B cell (primary cell): ENCODE results near the gene TTC23. TPM values are rescaled to one million over a fixed set of nuclear protein-coding genes. Genes with fewer than 3 reads are reported as not detected.

Experiments used
- ATAC-seq: fragments of 200-7000 bp; cut with Tn5 transposase; one replicate; pipeline ENCODE4 v1.10.0; 2021; ENCODE audit warnings: low read depth, mild to moderate bottlenecking, moderate number of reproducible peaks, moderate library complexity
- CTCF ChIA-PET: fragments of 350-600 bp; sonication (Branson Sonifier 250); formaldehyde crosslinking; loops from one replicate; lab custom pipeline; 2021; ENCODE audit warnings: antibody characterized with exemption, inconsistent platforms; lab: Charles Lee
- POLR2A ChIA-PET: fragments of 350-600 bp; sonication (Branson Sonifier 250); formaldehyde crosslinking; loops from one replicate; lab custom pipeline; 2021; ENCODE audit warnings: antibody characterized with exemption; lab: Charles Lee
- DNase-seq: peaks from one replicate; pipeline ENCODE4 v3.0.0; 2013
- H2AFZ ChIP-seq: 2 replicates; pipeline ENCODE4 v1.6.1; 2012; ENCODE audit warnings: mild to moderate bottlenecking, low read depth, low read length; ENCODE audit not compliant: insufficient read depth, poor library complexity, severe bottlenecking
- H3K27ac ChIP-seq, 2 donors: 1 replicate in 1 of 2; 2 replicates in 1 of 2; pipeline ENCODE4 v1.5.1; 2012 to 2013; ENCODE audit warnings: low read length in 2 of 2, mild to moderate bottlenecking in 2 of 2, moderate library complexity in 1 of 2
- H3K27me3 ChIP-seq, 4 experiments: fragments of 200-600 bp in 1 of 4; sonication (generic) in 1 of 4; replicated peaks in 1 of 4; 1 replicate in 2 of 4; 2 replicates in 2 of 4; pipeline versions ENCODE4 v1.6.1 to v1.7.0; 2013 to 2016; ENCODE audit warnings: low read length in 3 of 4, mild to moderate bottlenecking in 2 of 4, mixed read lengths in 1 of 4, moderate library complexity in 1 of 4; ENCODE audit not compliant: insufficient read depth in 4 of 4, control insufficient read depth in 3 of 4; ENCODE audit errors: control extremely low read depth in 1 of 4
- H3K36me3 ChIP-seq, 2 experiments: replicated peaks in 1 of 2; 1 replicate in 1 of 2; 2 replicates in 1 of 2; pipeline versions ENCODE4 v1.6.1 to v1.7.1; 2013; ENCODE audit warnings: low read length in 1 of 2; ENCODE audit not compliant: insufficient read depth in 2 of 2, control insufficient read depth in 1 of 2; ENCODE audit errors: control extremely low read depth in 1 of 2, extremely low read depth in 1 of 2
- H3K4me1 ChIP-seq, 2 donors: fragments of 200-600 bp in 1 of 2; sonication (generic) in 1 of 2; 1 replicate in 1 of 2; 2 replicates in 1 of 2; pipeline versions ENCODE4 v1.5.1 to v1.6.1; 2013 to 2017; ENCODE audit warnings: low read length in 2 of 2; ENCODE audit not compliant: control insufficient read depth in 2 of 2, insufficient read depth in 2 of 2
- H3K4me2 ChIP-seq: replicated peaks from 2 replicates; pipeline ENCODE3; 2012; ENCODE audit warnings: mild to moderate bottlenecking, low read depth, low read length; ENCODE audit not compliant: poor library complexity, severe bottlenecking
- H3K4me3 ChIP-seq, 5 experiments: fragments of 200-600 bp in 1 of 5; sonication (generic) in 1 of 5; 1 replicate in 3 of 5; 2 replicates in 2 of 5; pipeline versions ENCODE4 v1.5.1 to v1.7.0; 2011 to 2016; ENCODE audit warnings: low read length in 4 of 5, mild to moderate bottlenecking in 4 of 5, low read depth in 2 of 5, control low read depth in 1 of 5, moderate library complexity in 1 of 5; ENCODE audit not compliant: insufficient read depth in 1 of 5; ENCODE audit errors: control extremely low read depth in 1 of 5, extremely low read depth in 1 of 5
- H3K79me2 ChIP-seq: fragments of 200-600 bp; sonication (generic); one replicate; pipeline ENCODE4 v1.6.0; 2016; ENCODE audit warnings: low read length; ENCODE audit not compliant: control insufficient read depth, insufficient read depth
- H3K9ac ChIP-seq: fragments of 200-600 bp; sonication (generic); 2 replicates; pipeline ENCODE4 v1.6.1; 2017; ENCODE audit warnings: mild to moderate bottlenecking, low read length, moderate library complexity
- H3K9me3 ChIP-seq, 3 donors: one replicate each; pipeline versions ENCODE4 v1.6.1 to v1.7.1; 2013; ENCODE audit warnings: low read length in 2 of 3; ENCODE audit not compliant: control insufficient read depth in 2 of 3, insufficient read depth in 1 of 3; ENCODE audit errors: control extremely low read depth in 1 of 3
- H4K20me1 ChIP-seq: 2 replicates; pipeline ENCODE4 v1.6.0; 2012; ENCODE audit warnings: mild to moderate bottlenecking, low read length; ENCODE audit not compliant: insufficient read depth, control insufficient read depth, poor library complexity, severe bottlenecking
- H3K27ac Mint-ChIP-seq: one replicate; pipeline ENCODE4 v1.8.0; 2021; ENCODE audit warnings: mixed read lengths
- H3K27me3 Mint-ChIP-seq: one replicate; pipeline ENCODE4 v1.8.0; 2021; ENCODE audit warnings: mixed read lengths
- H3K4me1 Mint-ChIP-seq: one replicate; pipeline ENCODE4 v1.8.0; 2021; ENCODE audit warnings: mixed read lengths
- H3K4me3 Mint-ChIP-seq: one replicate; pipeline ENCODE4 v1.8.0; 2021; ENCODE audit warnings: mixed read lengths
- H3K9me3 Mint-ChIP-seq: one replicate; pipeline ENCODE4 v1.8.0; 2022; ENCODE audit warnings: mixed read lengths; ENCODE audit not compliant: insufficient read depth
- EZH2 ChIP-seq: IDR thresholded peaks from 2 replicates; pipeline ENCODE4 v1.6.1; 2012; ENCODE audit warnings: borderline replicate concordance, low read depth, mild to moderate bottlenecking, moderate library complexity, low read length; ENCODE audit not compliant: insufficient read depth, poor library complexity, severe bottlenecking
- WGBS: methylation state at CpG from one replicate; pipeline ENCODE4 v1.1.5; 2013; ENCODE audit warnings: missing lambda C conversion rate; ENCODE audit not compliant: insufficient coverage; 5-methylcytosine and 5-hydroxymethylcytosine counted together
- intact Hi-C: fragments of 100-400 bp; cut with micrococcal nuclease; formaldehyde crosslinking; loops from one replicate; pipeline ENCODE4 v1.10.0; 2022
- polyA plus RNA-seq: library from polyadenylated mRNA; depleted of rRNA; stranded (reverse); fragments of >200 nt; gene quantifications from 2 replicates; pipeline ENCODE4 v1.2.3, GENCODE V29; 2012
- total RNA-seq, 2 donors: library from RNA; stranded (reverse); fragments of 120-200 nt in 1 of 2; gene quantifications; 1 replicate in 1 of 2; 2 replicates in 1 of 2; pipeline versions ENCODE4 v1.2.3 to v1.2.4, GENCODE V29; 2013 to 2022
- TF ChIP-seq, protein P1 (sequence below): fragments of 200-600 bp; IDR thresholded peaks from one replicate; pipeline ENCODE4 v1.8.0; 2022; ENCODE audit warnings: antibody characterized with exemption, mild to moderate bottlenecking

TTC23 gene
- total and polyA plus RNA-seq, 2 donors (not counting 1 experiment from before 2014, with no cell fraction given): 0.15 to 1.9 TPM

DNA sequence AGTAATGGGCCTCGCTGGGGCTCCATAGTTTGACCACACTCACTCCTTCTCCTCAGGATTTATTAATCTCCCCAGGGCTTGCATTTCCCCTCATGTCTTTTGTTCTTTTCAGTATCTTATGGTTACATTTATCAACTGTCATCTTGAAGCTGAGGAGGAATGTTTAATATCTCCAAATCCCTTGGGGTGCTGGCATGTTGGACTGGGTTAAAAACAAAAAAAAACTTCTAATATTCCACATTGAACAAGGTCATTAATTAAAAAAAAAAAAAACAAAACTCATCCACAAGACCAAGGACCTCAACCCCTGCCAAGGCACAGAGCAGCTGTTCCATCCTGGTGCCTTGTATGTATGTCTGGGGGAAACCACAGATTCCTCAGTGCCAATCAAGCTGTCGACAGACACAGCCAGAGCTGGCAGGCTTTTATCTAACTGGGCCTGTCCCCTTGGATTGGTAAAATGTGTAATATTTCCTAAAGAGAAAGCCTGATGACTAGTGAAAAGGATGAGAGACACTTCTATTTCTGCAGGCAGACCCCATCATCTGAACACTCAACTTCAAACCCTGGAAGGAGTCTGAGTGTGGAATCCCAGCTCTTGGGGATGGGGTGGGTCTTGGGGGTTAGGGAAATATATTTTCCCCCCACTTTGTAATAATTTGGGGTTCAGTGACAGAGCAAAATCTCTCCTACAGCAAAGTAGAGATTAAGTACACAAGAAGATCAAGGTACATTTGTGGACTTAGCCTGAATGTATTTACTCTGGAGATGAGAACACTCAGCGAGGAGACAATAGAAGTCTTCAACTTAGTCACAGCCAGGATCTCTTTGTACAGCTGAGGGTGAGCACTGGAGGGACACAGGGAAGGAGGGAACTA, 69.1 kb downstream of the TTC23 start:
- Histone ChIP-seq H2AFZ (no peak overlapping the region), H3K36me3 (no peaks in the 10 kb centered on the region), H3K9ac (no peak overlapping the region), H4K20me1 (no peaks in the 10 kb centered on the region), H3K27ac (no peak overlapping the region), H3K4me3 (no peak overlapping the region), H3K4me2 (no peak overlapping the region), H3K9me3 (no peaks in the 10 kb centered on the region), H3K27me3 (no peaks in the 10 kb centered on the region), H3K4me1 (no peaks in the 10 kb centered on the region), H3K79me2 (no peaks in the 10 kb centered on the region)
- no peak overlapping the region for H3K27ac Mint-ChIP-seq
- 83% methylated on average over 3 of the region's 3 CpGs for WGBS
- ATAC-seq (no peak), DNase-seq (no peak)
- no peak for TF ChIP-seq EZH2
- TF ChIP-seq, protein P1, sequence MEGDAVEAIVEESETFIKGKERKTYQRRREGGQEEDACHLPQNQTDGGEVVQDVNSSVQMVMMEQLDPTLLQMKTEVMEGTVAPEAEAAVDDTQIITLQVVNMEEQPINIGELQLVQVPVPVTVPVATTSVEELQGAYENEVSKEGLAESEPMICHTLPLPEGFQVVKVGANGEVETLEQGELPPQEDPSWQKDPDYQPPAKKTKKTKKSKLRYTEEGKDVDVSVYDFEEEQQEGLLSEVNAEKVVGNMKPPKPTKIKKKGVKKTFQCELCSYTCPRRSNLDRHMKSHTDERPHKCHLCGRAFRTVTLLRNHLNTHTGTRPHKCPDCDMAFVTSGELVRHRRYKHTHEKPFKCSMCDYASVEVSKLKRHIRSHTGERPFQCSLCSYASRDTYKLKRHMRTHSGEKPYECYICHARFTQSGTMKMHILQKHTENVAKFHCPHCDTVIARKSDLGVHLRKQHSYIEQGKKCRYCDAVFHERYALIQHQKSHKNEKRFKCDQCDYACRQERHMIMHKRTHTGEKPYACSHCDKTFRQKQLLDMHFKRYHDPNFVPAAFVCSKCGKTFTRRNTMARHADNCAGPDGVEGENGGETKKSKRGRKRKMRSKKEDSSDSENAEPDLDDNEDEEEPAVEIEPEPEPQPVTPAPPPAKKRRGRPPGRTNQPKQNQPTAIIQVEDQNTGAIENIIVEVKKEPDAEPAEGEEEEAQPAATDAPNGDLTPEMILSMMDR: no peak
- no peaks in the 10 kb centered on the region for H3K4me1 Mint-ChIP-seq
- no peaks in the 10 kb centered on the region for H3K9me3 Mint-ChIP-seq
- no peaks in the 10 kb centered on the region for H3K27me3 Mint-ChIP-seq
- no peak overlapping the region for H3K4me3 Mint-ChIP-seq
- intact Hi-C loops: loop anchor here (10.0 kb wide), 1 partner anchor 824 kb away; no protein-coding TSS in a partner anchor
- ChIA-PET POLR2A (no interaction called here), CTCF (interaction anchor here (0.6 kb wide), 1 partner anchor 89 kb away, joined by 3 read pairs; no protein-coding TSS in a partner anchor)

DNA sequence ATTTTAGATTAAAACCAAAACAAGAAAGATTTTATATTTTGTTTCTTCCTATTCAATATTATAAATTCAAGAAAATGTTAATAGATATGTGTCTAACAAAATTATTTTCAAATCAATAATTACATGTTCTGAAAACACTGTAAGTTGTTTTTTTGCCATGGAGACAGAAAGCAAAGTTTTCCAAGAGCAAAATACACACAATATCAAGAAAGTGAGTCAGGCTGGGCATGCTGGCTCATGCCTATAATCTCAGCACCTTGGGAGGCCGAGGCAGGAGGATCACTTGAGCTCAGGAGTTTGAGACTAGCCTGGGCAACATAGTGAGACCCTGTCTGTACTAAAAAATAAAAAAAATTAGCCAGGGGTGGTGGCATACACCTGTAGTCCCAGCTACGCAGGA, 71.7 kb downstream of the TTC23 start:
- Histone ChIP-seq H3K4me2 (no peak overlapping the region), H3K79me2 (no peaks in the 10 kb centered on the region), H3K36me3 (no peaks in the 10 kb centered on the region), H3K27ac (no peak overlapping the region), H2AFZ (no peak overlapping the region), H3K9ac (no peak overlapping the region), H3K9me3 (no peaks in the 10 kb centered on the region), H3K4me3 (no peak overlapping the region), H4K20me1 (no peaks in the 10 kb centered on the region), H3K4me1 (no peaks in the 10 kb centered on the region), H3K27me3 (no peaks in the 10 kb centered on the region)
- no peaks in the 10 kb centered on the region for H3K9me3 Mint-ChIP-seq
- no peak for ATAC-seq
- ChIA-PET CTCF (no interaction called here), POLR2A (no interaction called here)
- no peaks in the 10 kb centered on the region for H3K4me1 Mint-ChIP-seq
- no peak overlapping the region for H3K27ac Mint-ChIP-seq
- no peak for TF ChIP-seq EZH2
- TF ChIP-seq, protein P1: no peak
- H3K27me3 Mint-ChIP-seq: no peaks in the 10 kb centered on the region
- H3K4me3 Mint-ChIP-seq: no peak overlapping the region
- 93% methylated on average over 2 of the region's 2 CpGs for WGBS
- intact Hi-C loops: no loop called here
- no peak for DNase-seq
